ENCODE data around the gene ADAMTS2.

The ADAMTS2 gene

GRCh38 chr5:179239256-179240135 is 105.8 kb downstream of the ADAMTS2 start:
- Histone ChIP-seq H3K9me3 (ENCODE audit: low read depth, low read length) (no peaks in the 10 kb centered on the region), H3K4me3 (no peak overlapping the region), H3K27ac (no peak overlapping the region), H3K36me3 (ENCODE audit: insufficient read depth, low read length) (no peaks in the 10 kb centered on the region), H3K9ac (ENCODE audit: insufficient read length) (no peak overlapping the region)
- no peak for DNase-seq (ENCODE audit: low read depth, low spot score)
- no peak for TF ChIP-seq EZH2 (IDR thresholded peaks at IDR 0.05)
- no peak for TF ChIP-seq FOXP2 (optimal IDR thresholded peaks at IDR 0.05; ENCODE audit: control extremely low read depth, extremely low read length, insufficient read depth)
- TF ChIP-seq POLR2AphosphoS5 (IDR thresholded peaks at IDR 0.05; ENCODE audit: borderline replicate concordance, low read depth, low read length), result no peak

GRCh38 chr5:179238628-179238970 is 106.7 kb downstream of the ADAMTS2 start:
- DNase-seq (ENCODE audit: low read depth, low spot score), result no peak
- Histone ChIP-seq H3K36me3 (ENCODE audit: insufficient read depth, low read length) (no peaks in the 10 kb centered on the region), H3K27ac (no peak overlapping the region), H3K9me3 (ENCODE audit: low read depth, low read length) (no peaks in the 10 kb centered on the region), H3K4me3 (no peak overlapping the region), H3K9ac (ENCODE audit: insufficient read length) (no peak overlapping the region)
- TF ChIP-seq EZH2 (IDR thresholded peaks at IDR 0.05) (no peak), FOXP2 (optimal IDR thresholded peaks at IDR 0.05; ENCODE audit: control extremely low read depth, extremely low read length, insufficient read depth) (no peak)

- no peak overlapping the region for H3K9ac ChIP-seq (ENCODE audit: insufficient read length)
- H3K9me3 ChIP-seq (ENCODE audit: low read depth, low read length), result no peaks in the 10 kb centered on the region
- no peak overlapping the region for H3K27ac ChIP-seq
- H3K36me3 ChIP-seq (ENCODE audit: insufficient read depth, low read length), result no peaks in the 10 kb centered on the region
- no peak for DNase-seq (ENCODE audit: low read depth, low spot score)
- TF ChIP-seq POLR2AphosphoS5 (IDR thresholded peaks at IDR 0.05; ENCODE audit: borderline replicate concordance, low read depth, low read length) (no peak), FOXP2 (optimal IDR thresholded peaks at IDR 0.05; ENCODE audit: control extremely low read depth, extremely low read length, insufficient read depth) (no peak), EZH2 (IDR thresholded peaks at IDR 0.05) (no peak)
- no peak overlapping the region for H3K4me3 ChIP-seq
Observed at GRCh38 chr5:179237770-179238627, 107.3 kb downstream of the ADAMTS2 start.

GRCh38 chr5:179235416-179236400 is 109.6 kb downstream of the ADAMTS2 start:
- TF ChIP-seq EZH2 (IDR thresholded peaks at IDR 0.05) (no peak), POLR2AphosphoS5 (IDR thresholded peaks at IDR 0.05; ENCODE audit: borderline replicate concordance, low read depth, low read length) (no peak), FOXP2 (optimal IDR thresholded peaks at IDR 0.05; ENCODE audit: control extremely low read depth, extremely low read length, insufficient read depth) (no peak)
- no peaks in the 10 kb centered on the region for H3K36me3 ChIP-seq (ENCODE audit: insufficient read depth, low read length)

GRCh38 chr5:179234563-179235135 is 110.6 kb downstream of the ADAMTS2 start:
- Histone ChIP-seq H3K4me3 (no peak overlapping the region), H3K36me3 (ENCODE audit: insufficient read depth, low read length) (no peaks in the 10 kb centered on the region), H3K9ac (ENCODE audit: insufficient read length) (no peak overlapping the region), H3K27ac (no peak overlapping the region), H3K9me3 (ENCODE audit: low read depth, low read length) (no peaks in the 10 kb centered on the region)
- no peak for TF ChIP-seq EZH2 (IDR thresholded peaks at IDR 0.05)
- TF ChIP-seq POLR2AphosphoS5 (IDR thresholded peaks at IDR 0.05; ENCODE audit: borderline replicate concordance, low read depth, low read length), result no peak
- TF ChIP-seq FOXP2 (optimal IDR thresholded peaks at IDR 0.05; ENCODE audit: control extremely low read depth, extremely low read length, insufficient read depth), result no peak
- DNase-seq (ENCODE audit: low read depth, low spot score), result no peak

More at GRCh38 chr5:179235416-179236400, 109.6 kb downstream of the ADAMTS2 start:
- no peaks in the 10 kb centered on the region for H3K9me3 ChIP-seq (ENCODE audit: low read depth, low read length)
- no peak overlapping the region for H3K27ac ChIP-seq
- no peak for DNase-seq (ENCODE audit: low read depth, low spot score)
- no peak overlapping the region for H3K9ac ChIP-seq (ENCODE audit: insufficient read length)
- H3K4me3 ChIP-seq, result no peak overlapping the region

GRCh38 chr5:179233909-179234562 is 111.2 kb downstream of the ADAMTS2 start:
- TF ChIP-seq FOXP2 (optimal IDR thresholded peaks at IDR 0.05; ENCODE audit: control extremely low read depth, extremely low read length, insufficient read depth), result no peak
- no peak for TF ChIP-seq POLR2AphosphoS5 (IDR thresholded peaks at IDR 0.05; ENCODE audit: borderline replicate concordance, low read depth, low read length)
- no peak for TF ChIP-seq EZH2 (IDR thresholded peaks at IDR 0.05)
- no peaks in the 10 kb centered on the region for H3K9me3 ChIP-seq (ENCODE audit: low read depth, low read length)
- no peak for DNase-seq (ENCODE audit: low read depth, low spot score)
- no peak overlapping the region for H3K27ac ChIP-seq
- no peaks in the 10 kb centered on the region for H3K36me3 ChIP-seq (ENCODE audit: insufficient read depth, low read length)
- H3K4me3 ChIP-seq, result no peak overlapping the region
- H3K9ac ChIP-seq (ENCODE audit: insufficient read length), result no peak overlapping the region

- Histone ChIP-seq H3K4me3 (no peak overlapping the region), H3K9ac (ENCODE audit: insufficient read length) (no peak overlapping the region), H3K36me3 (ENCODE audit: insufficient read depth, low read length) (no peaks in the 10 kb centered on the region), H3K27ac (no peak overlapping the region), H3K9me3 (ENCODE audit: low read depth, low read length) (no peaks in the 10 kb centered on the region)
- TF ChIP-seq POLR2AphosphoS5 (IDR thresholded peaks at IDR 0.05; ENCODE audit: borderline replicate concordance, low read depth, low read length), result no peak
- no peak for TF ChIP-seq EZH2 (IDR thresholded peaks at IDR 0.05)
- TF ChIP-seq FOXP2 (optimal IDR thresholded peaks at IDR 0.05; ENCODE audit: control extremely low read depth, extremely low read length, insufficient read depth), result no peak
- DNase-seq (ENCODE audit: low read depth, low spot score), result no peak
Observed at GRCh38 chr5:179232091-179232735, 113.0 kb downstream of the ADAMTS2 start.
